ENCODE measurements around the gene SRSF5. TPM values are rescaled to one million over a fixed set of nuclear protein-coding genes. Genes with fewer than 3 reads are reported as not detected.

The SRSF5 gene
- polyA plus RNA-seq, 1 donor = 247 TPM

DNA sequence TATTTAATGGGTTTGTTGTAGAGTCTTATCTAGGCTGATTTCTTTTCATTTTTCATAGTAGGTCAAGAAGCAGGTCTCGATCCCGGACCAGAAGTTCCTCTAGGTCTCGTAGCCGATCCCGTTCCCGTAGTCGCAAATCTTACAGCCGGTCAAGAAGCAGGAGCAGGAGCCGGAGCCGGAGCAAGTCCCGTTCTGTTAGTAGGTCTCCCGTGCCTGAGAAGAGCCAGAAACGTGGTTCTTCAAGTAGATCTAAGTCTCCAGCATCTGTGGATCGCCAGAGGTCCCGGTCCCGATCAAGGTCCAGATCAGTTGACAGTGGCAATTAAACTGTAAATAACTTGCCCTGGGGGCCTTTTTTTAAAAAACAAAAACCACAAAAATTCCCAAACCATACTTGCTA, 4.2 kb downstream of the SRSF5 start:
- no peak for DNase-seq

DNA sequence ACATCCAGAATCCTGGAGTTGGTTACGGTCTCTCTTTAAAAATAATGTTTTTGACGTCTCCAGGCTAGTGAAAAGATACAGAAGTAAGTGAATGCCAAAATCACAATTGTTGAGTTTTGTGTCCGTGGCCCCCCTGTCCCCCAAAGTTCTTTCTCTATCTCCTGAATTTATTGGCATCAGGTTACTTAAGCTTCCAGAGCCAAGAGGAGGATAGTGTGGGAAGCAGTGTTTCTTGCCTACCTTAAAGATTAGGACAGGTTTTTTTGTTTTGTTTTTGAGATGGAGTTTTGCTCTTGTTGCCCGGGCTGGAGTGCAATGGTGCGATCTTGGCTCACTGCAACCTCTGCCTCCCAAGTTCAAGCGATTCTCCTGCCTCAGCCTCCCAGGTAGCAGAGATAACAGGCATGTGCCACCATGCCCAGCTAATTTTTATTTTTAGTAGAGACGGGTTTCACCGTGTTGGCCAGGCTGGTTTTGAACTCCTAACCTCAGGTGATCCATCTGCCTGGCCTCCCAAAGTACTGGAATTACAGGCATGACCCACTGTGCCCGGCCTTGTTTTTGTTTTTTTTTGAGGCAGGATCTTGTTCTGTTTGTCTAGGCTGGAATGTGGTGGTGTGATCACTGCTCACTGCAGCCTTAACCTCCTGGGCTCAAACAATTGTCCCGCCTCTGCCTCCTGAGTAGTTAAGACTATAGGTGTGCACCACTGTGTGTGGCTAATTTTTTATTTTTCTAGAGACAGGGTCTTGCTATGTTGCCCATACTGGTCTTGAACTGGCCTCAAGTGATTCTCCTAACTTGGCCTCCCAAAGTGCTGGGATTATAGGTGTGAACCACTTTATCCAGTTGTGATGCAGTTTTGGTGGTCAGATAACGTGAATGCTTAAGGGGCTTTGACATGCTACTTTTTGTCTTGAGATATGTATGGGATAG, 5.4 kb downstream of the SRSF5 start:
- DNase-seq = no peak

DNA sequence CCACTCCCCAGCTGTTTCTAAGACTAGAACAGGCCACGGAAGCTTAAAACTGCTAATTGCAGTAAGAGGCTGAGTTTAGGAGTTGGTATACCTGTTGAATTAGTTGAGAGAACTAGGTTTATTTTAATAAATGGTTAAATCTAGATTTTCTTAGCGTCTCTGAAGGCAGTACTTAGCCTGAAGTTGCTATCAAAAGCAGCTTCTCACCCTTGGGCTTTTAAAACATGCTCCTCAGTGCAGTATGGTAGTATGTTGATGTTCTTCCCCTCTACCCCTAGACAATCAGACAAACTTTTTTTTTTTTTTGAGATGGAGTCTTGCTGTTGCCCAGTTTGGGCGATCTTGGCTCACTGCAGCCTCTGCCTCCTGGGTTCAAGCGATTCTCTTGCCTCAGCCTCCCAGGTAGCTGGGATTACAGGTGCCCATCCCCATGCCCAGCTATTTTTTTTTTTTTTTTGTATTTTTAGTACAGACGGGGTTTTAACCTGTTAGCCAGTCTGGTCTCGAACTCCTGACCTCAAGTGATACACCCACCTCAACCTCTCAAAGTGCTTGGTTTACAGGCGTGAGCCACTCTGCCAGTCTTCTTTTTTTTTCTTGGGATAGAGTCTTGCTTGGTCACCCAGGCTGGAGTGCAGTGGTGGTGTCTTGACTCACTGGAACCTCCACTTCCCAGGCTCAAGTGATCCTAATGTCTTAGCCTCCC, 6.8 kb downstream of the SRSF5 start:
- DNase-seq = no peak

DNA sequence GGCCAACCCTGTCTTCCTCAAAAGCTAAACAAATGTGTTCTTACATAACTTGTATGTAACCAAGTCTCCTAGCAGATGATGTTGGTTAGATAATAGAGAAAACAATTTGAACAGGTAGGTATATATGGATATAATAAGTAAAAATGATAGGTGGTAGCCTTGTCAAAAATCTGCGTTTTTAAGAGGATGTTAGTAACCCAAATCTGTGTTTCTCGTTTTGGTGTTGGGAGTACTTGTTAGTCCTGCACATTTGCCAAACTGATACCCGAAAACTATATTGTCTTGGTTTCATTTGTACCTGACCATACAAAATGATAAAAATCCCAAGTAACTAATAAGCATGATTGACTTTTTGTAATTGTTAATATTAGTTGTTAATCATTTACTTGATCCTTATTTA, 8.1 kb downstream of the SRSF5 start:
- DNase-seq = no peak

- DNase-seq = no peak
These were observed 10.0 kb downstream of the SRSF5 start for GRCh38 chr14:69776875-69777453.

DNA sequence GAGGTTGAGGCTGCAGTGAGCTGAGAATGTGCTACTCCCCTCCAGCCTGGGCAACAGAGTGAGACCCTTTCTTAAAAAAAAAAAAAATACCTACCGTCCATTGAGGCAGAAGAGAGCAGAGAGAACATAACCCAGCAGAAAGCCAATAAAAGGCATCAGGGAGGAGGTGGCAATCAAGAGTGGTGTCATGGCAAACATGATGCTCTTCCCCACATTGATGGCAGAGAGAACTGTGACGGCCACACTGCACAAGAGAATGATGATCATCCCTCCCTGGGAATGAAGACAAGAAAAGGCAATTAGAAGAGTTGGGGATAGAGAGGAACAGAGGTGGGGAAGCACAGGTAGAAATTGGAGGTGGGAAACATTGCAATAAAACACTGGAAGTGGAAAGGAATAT, 12.1 kb downstream of the SRSF5 start:
- no peak for DNase-seq

DNA sequence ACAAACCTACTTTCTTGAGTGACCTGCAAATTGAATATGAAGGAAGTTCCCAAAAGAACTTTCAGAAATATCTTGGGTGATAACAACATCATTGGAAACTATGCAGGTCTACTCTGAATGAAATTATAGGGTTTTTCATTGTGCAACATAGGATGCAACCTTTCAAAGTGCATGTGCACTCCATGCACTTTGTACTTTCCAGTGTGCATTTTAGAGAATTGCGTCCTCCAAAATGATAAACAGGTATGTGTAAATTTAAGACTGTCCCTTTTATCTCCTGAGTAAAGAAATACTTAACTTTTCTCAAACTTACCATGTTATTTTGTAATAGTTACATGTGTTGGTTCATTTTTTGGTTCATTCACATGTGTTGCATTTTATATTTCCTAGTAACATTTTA, 13.2 kb downstream of the SRSF5 start:
- no peak for DNase-seq

GRCh38 chr14:69780952-69781351, 14.0 kb downstream of the SRSF5 start:
- DNase-seq = no peak

DNA sequence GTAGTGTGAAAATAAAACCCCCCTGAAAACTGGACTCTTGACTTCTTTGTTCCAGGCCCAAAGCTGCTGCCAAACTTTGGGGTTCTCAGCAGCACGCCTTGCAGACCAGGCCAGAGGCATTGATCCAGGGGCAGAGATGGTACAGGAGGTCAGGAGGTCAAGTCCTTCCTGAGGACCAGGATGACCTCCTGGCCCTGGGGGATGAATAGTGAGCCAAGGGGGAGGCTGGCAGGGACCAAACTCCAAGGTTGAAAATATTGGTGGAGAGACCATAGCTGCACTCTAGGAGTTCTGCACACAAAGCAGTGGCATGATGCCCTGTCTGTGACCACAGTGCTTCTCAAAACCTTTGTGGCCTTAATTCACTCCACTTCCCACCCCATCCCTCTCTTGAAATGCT, 18.0 kb downstream of the SRSF5 start:
- DNase-seq = no peak

- no peak for DNase-seq
These were observed 19.7 kb downstream of the SRSF5 start for GRCh38 chr14:69786603-69787002.

DNA sequence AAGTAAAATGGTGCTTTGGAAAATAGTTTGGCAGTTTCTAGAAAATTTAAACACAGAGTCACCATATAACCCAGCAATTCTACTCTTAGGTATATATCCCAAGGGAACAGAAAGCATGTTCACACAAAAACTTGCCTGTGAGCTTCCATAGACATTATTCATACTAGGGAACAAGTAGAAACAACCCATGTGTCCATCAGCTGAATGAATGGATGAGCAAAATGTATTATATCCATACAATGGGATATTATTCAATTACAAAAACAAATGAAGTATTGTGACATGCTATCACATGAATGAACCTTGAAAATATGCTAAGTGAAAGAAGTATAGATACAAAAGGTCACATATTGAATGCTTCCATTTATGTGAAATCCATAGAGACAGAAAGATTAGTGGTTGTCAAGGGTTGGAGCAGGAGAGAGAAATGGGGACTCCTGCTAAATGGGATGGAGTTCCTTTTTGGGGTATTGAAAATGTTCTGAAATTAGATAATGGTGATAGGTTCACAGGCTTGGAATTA, 22.2 kb downstream of the SRSF5 start:
- no peak for DNase-seq

GRCh38 chr14:69792887-69793421, 26.0 kb downstream of the SRSF5 start:
- DNase-seq = no peak

- no peak for DNase-seq
These were observed 27.8 kb downstream of the SRSF5 start for GRCh38 chr14:69794791-69795190.

DNA sequence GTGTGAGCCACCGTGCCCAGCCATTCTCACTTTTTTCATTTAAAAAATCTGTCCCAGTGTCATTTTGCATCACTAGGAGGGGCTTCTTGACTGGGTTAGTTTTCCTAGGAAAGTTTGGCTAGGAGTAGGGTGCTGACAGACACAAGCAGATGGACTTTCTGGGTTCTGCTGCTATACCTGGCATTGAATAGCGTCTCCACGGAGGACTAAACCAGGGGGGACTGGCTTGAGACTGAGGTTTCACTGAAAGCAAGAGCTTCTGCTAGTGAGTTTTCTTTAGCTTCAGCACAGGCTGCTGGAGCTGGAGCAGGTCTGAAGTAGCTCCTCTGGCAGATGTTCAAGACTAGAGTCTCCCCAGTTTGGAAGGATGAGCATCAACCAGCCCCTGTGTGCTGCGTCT, 28.7 kb downstream of the SRSF5 start:
- no peak for DNase-seq

DNA sequence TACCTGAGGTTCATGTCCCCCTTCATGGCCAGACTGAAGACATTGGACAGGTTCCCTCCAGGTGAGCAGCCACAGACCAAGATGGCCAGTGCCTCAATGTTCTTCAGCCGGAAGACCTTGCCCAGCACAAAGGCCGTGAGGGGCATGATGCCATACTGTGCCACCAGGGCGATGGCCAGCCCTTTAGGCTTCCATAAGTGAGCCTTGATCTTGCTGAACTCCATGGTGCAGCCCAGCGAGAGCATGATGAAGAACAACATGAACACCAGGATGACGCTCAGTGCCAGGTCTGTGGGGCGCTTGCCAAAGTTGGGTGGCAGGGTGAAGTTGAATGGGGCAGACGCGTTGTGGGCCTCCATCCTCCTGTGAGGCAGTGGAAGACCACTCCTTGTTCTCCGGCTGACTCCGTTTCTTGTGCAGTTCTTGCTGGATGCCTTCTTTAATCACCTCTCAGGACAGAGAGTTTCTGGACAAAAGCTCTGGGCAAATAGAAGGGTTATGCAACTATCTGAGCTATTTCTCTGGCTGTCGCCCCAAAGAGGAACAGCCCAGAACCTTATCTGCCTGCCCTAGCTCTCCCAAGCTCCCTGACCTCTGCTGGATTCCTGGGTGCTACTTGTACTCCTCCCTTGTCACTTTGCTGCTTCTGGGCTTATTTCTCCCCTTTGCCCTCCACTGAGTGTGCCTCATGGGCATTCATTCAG, 30.0 kb downstream of the SRSF5 start, which contains the start of gene SLC10A1:
Gene SLC10A1, minus strand, starts transcription at position 445 of the 704 bp plus-strand sequence. Its CDS starts 86 bp downstream, at position 359.
- DNase-seq = no peak

GRCh38 chr14:69797573-69798338, 30.8 kb downstream of the SRSF5 start:
- DNase-seq = no peak

DNA sequence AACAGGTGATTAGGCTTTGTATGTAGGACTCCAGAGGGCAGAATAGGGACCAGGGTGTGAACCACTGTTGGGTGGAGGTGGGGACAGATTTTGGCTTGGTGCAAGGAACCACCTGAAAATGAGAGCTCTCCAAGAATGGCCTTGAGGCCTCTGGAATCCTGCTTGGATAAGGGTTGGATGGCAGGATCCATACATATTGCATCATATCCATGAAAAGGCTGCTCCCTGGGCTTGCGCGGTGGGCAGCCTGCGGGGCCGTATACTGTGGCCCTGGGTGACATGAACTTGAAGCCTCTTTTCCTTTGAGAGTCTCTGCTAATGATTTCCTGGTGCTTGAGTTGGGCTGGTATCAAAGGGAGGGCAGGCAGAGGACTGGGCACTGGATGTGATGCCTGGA, 31.4 kb downstream of the SRSF5 start:
- DNase-seq = no peak

DNA sequence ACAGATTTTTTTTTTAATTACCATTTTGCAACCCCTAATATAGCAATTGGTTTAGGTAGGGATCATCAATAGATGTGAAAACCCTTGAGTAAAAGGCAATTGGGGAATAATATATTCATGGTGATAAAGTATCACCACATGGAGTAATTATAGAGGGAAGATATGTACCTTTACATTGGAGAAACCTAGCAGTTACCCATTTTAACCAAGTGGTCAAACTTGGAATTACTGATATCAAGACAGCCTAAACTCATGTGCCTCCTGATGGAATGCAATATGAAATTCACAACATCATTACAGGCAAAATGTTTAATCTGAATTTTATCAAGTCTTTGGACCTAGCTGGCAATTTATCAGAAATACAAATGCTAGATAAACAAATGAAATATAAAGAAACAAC, 36.8 kb downstream of the SRSF5 start:
- no peak for DNase-seq

DNA sequence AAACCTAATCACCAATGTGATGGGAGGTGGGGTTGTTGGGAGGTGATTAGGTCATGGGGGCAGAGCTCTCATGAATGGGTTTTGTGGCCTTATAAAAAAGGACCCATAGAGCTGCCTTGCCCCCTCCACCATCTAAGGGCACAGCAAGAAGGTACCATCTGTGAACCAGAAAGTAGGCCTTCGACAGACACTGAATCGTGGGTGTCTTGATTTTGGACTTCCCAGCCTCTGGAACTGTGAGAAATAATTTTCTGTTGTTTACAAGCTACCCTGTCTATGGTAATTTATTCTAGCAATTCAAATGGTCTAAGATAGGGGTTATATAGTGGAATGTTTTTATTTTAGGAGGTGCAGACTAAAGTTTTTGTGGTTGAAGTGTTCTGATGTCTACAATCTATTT, 38.0 kb downstream of the SRSF5 start:
- DNase-seq = no peak

DNA sequence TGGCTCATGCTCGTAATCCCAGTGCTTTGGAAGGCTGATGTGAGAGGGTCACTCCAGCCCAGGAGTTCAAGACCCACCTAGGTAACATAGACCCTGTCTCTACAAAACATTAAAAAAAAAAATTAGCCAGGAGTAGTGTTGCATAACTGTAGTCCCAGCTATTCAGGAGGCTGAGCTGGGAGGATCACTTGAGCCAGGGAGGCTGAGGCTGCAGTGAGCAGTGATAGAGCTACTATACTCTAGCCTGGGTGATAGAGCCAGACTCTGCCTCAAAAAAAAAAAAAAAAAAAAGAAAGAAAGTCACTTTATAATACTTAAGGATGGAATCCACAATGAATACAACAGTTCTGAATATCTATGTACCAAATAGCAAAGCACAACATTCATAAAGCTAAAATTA, 40.2 kb downstream of the SRSF5 start:
- no peak for DNase-seq

Data from hindlimb muscle (tissue), 1 donor.